AG08396 (cell line): ENCODE measurements around the gene TCF20.

Experiments
- DNase-seq: peaks from one replicate; pipeline ENCODE4 v3.0.0; 2012; ENCODE audit warnings: low spot score, mixed read lengths

Gene TCF20

DNA sequence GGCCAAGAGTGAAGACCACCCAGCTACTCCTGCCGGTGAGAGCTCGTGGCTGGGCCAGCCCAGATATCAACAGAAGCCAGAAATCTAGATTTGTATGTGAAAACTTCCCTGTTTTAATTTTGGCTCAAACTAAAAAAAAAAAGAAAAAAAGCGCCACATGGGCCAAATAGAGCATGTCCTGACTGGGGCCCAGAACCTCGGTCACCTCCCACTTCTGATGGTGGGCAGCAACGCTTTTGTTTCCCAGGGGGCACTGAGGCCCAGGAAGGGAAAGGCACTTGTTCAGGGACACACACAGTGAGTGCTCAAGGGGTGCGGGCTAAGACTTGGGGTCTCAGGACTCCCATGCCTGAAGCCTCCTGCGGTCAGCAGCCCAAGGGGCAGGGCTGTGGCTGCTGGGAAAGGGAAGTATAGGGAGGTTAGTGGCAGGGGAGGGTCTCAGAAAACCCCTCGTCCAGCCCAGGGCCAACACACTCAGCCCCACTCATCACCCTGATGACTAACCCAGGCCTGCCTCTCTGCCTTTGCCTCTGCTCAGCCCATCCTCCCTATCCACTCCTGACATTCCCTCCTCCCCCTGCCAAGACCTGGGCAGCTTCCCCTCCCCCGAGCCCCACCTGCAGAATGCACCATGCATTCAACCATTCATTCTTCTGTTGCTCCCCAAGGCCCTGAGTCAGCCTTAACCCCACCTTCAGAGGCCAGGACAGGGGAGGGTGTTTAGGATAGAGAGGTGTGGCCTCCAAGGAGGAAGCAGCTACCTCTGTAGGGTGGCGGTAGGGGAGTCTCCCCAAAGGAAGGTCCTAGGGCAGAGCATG, 30.0 kb upstream of the TCF20 start:
- no peak for DNase-seq

DNA sequence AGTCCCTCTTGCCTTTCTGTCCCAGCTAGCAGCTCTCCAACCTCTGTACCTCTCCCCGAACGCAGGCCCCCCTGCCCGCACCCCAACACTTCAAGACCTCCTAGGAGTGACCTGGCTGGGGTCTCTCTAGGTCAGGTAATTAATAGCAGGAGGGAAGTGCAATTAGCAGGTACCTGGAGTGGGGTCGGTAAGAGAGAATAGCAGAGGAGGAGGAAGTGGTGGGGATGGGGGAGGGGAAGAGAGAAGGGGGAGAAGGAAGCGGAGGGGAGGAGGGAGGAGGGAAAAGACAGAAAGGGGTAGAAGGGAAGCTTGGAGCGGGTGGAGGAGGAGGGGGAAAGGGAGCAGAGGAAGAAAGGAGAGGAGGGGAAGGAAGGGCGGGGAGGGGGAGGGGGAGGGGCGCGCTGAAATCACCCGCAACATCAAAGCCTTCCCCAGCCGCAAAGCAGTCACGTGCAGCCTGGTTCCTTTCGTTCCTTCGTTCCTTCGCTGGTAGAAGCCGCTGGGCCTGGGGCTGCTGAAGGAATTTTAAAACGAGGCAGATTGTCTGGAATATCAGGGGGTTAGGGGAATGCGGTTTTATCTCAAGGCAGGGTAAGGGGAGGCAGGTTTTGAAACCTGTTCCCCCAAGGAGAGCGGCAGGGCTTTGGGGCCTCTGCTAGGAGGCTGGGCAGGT, 29.3 kb upstream of the TCF20 start:
- no peak for DNase-seq

DNA sequence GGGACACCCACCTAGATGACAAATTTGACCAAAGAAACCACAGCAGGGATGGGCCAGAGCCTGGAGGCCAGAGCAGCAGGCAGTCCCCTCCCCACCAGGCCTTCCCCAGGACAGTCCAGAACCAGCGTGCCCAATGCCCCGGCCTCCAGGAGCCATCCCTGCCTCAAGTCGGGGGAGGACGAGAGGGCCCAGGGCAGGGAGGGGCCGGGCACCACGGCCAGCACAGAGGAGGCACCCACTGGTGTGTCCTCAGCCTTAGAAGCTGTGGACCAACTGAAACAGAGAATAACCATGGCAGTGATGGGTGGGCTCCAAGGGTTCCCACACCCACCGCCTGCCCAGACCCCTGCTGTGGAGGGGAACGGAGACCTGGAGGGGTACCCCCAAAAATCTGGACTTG, 28.3 kb upstream of the TCF20 start:
- DNase-seq, result no peak

- no peak for DNase-seq
Observed at GRCh38 chr22:42297778-42298177, 27.3 kb upstream of the TCF20 start.

GRCh38 chr22:42296883-42297282, 26.4 kb upstream of the TCF20 start:
- DNase-seq, result no peak

- no peak for DNase-seq
Observed at GRCh38 chr22:42296381-42296853, 26.0 kb upstream of the TCF20 start.

DNA sequence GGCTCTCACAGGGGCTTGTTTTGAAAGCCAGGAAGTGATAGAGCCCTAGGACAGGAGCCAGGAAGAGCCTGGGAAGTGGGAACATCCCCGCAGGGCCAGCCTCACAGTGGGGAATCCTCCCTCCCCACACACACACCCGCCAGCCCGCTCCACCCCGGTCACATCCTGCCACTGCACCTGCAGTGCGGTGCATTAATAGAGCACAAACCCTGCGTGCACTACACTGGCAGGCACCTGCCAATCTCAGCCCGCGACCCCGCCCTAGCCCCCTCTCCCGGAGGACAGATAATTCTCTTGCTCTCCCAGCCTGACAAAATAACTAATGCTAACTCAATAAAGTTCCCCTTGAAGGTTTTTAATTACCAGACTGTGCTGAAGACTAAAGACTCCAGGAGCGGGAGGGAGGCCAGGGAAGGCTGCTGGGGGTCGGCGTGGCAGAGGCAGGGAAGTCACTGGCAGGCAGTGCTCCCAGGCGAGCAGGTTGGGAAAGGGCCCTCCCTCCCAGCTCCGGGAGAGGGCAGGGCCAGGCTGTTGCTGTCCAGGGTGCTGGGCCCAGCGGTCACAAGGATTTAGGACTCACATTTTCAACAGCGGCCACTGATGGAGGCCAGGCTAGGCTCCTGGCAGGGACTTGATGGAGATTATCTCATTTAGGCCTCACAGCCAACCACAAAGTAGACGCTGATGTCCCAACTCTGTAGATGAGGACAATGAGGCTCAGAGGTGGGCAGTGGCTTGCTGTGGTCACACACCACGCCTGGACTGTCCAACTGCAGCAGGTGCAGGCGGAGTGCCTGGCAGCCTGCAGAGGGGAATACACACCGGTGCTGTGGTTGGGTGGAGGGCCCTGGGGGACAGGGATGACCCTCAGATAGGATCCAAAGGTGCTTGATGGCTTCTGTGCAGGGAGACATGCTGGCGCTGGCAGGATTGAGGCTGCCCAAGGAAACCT, 23.9 kb upstream of the TCF20 start:
- peak; percentile 89 for DNase-seq

DNA sequence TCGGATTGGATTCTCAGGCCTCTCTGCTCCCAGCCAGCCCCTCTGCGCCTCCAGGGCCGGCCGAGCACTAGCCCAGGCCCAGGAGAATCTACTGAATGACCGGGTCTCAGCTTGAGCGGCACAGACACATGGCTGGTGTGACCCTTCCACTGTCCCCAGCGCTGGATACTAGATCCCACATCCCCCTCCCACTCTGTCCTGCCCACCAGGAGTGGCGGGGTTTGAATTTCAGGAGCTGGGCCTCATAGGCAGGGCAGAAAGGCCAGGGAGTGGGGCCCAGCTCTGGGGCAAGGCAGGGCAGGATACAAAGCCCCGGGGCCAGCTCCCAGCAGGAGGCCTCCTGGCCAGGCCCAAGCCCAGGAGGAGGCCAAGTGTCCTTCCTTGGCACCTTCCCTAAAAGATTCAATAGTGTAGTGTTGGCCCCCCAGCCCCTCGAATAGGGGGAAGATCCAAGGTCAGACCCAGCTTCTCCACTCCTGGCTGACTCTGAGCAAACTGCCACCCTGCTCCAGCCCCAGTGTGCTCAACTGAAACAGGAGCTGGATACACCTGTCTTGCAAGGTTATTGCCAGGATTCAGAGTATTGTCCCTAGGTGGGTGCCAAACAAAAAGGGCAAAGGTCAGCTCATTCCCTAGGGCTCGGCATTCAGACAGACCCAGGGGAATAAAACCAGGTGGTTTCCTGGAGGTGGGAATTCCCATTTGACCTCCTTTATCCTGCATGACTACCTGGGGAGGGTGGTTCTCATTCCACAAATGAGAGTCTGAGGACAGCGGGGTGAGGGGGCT, 22.5 kb upstream of the TCF20 start:
- no peak for DNase-seq

- DNase-seq, result no peak
Observed at GRCh38 chr22:42291287-42291686, 20.8 kb upstream of the TCF20 start.

DNA sequence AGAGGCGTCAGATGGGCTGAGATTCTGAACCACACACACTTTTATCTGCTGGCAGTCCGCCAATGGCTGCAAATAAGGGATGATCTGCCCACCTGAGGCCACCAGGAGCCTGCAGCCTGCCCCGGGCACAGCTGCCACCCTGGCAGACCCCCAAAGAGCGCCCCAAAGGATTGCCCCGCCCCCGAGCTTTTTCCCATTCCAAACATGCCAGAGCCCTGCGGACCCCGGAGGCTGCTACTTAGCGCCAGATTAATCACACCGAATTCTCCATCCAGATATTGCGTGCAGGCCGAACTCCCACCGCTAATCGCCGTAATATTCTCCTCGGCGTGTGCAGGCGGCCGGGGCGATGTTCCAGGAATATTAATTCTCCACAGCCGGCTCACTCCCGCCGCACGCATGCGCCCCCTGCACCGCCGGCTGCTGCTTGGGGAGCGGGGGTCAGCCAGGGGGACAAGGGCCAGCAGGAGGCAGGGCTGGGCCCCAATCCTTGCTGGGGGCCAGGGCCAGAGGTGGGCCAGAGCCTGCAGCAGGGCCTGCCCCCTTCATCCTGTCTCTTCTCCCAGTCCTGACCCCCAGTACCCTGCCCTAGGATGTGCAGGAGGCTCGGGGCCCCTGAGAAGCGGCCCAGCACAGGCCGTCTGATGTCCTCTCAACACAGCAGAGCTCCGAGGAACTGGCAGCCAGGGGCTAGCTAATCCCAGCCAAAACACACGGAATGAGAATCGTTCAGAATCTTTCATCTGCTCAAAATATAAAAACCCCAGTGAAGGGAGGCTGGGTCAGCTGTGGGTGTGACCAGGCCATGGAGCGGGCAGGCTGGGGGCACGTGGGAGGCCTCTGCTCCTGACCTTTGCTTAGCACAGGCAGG, 19.5 kb upstream of the TCF20 start:
- no peak for DNase-seq

- no peak for DNase-seq
Observed at GRCh38 chr22:42288791-42289190, 18.3 kb upstream of the TCF20 start.

- no peak for DNase-seq
Observed at GRCh38 chr22:42287174-42287890, 16.9 kb upstream of the TCF20 start.

DNA sequence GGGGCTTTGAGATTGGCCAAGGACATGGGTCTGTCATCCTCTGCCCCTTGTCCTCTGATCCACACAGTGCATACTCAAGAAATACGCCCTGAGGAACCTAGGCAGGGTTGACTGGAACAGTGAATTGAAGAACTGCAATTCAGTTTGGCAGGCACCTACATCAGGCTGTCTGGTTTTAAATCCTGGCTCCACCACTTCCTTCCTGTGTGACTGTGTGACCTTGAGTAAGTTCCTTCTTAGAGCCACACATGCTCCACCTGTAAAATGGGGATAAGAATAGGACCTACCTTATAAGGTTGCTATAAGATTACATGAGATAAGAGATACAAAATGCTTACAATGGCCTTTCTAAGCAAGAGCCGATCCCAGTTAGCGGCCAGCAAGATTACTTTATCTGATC, 15.8 kb upstream of the TCF20 start:
- DNase-seq, result no peak

GRCh38 chr22:42285604-42286003, 15.2 kb upstream of the TCF20 start:
- DNase-seq, result no peak

DNA sequence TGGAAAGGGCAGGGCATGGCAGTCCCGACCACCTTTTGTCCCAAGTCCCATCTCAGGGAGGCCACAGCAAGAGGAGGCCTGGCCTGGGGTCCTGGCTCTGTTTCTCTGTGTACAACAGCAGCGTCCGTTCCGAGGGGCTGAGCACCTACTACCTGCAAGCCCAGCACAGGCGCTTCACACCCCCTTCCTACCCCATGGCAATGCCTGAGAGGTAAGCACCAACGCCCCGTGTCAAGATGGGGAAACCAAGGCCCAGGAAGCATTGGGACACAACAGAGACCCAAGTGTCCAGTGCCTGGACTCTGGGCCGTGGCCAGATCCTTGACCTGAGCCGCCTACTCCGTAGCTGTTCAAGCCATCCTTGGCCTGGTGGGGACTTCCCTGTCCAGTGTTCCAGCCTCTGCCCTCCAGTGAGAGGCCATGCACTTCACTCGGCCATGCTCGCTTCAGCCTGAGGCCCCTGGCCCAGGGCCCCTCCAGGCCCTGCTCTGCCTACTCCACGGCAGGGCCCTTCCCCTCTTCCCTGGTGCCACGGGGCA, 14.3 kb upstream of the TCF20 start:
- no peak for DNase-seq

DNA sequence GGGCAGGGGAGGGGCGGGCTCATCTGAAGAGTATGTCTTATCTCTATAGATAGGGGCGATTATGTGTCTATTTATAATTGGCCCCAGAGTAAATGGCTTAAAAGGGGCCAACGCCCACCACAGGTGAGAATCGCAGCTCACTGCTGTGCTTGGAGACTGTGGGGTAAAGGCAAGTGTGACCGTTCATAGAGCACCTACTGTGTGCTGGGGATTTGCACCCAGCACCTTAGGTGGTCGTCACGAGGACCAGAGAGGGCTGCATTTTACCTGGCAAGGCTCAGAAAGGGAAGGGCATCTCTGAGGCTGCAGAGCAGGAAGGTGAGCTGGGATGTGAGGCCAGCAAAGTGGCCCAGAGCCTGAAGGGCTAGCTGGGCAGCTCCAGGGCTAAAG, 13.7 kb upstream of the TCF20 start:
- no peak for DNase-seq

GRCh38 chr22:42283278-42284201, 13.1 kb upstream of the TCF20 start:
- peak; percentile 54 for DNase-seq

GRCh38 chr22:42282943-42283277, 12.5 kb upstream of the TCF20 start:
- DNase-seq, result no peak
